H1 (cell line): ENCODE results near the gene TBX4. TPM values are rescaled to one million over a fixed set of nuclear protein-coding genes. Genes with fewer than 3 reads are reported as not detected.
A peak's percentile ranks its signal among the peaks of the same experiment; 100 is the strongest.

Experiments
- ATF2 ChIP-seq: IDR thresholded peaks from 2 replicates; pipeline ENCODE4 v1.6.1; 2012; ENCODE audit warnings: low read length, inconsistent platforms
- CEBPB ChIP-seq: IDR thresholded peaks from 2 replicates; pipeline ENCODE4 v1.6.1; 2012; ENCODE audit warnings: low read depth, low read length
- E2F6 ChIP-seq: IDR thresholded peaks from 2 replicates; pipeline ENCODE4 v1.6.1; 2012; ENCODE audit warnings: inconsistent platforms
- EGR1 ChIP-seq: IDR thresholded peaks from 2 replicates; pipeline ENCODE4 v1.6.1; 2011; ENCODE audit warnings: low read depth, low read length, borderline replicate concordance
- EP300 ChIP-seq, 2 experiments: IDR thresholded peaks; 1 replicate in 1 of 2; 2 replicates in 1 of 2; pipeline ENCODE4 v1.6.1; 2011 to 2012; ENCODE audit warnings: low read depth in 2 of 2, low read length in 2 of 2, mild to moderate bottlenecking in 2 of 2, borderline replicate concordance in 1 of 2, inconsistent platforms in 1 of 2, moderate library complexity in 1 of 2
- EZH2 ChIP-seq: fragments of 200-600 bp; sonication (generic); IDR thresholded peaks from 2 replicates; pipeline ENCODE4 v1.7.1; 2012; ENCODE audit warnings: low read depth, mild to moderate bottlenecking, moderate library complexity, low read length, inconsistent platforms; ENCODE audit not compliant: severe bottlenecking
- KDM1A ChIP-seq: fragments of 200-600, 300-600 bp; sonication (generic); IDR thresholded peaks from 2 replicates; pipeline ENCODE4 v1.7.1; 2016; ENCODE audit warnings: mild to moderate bottlenecking, low read length, borderline replicate concordance
- MAX ChIP-seq: IDR thresholded peaks from 2 replicates; pipeline ENCODE4 v1.6.1; 2012; ENCODE audit warnings: inconsistent platforms
- PHF8 ChIP-seq: fragments of 200-600 bp; sonication (generic); conservative IDR thresholded peaks from 2 replicates; pipeline ENCODE4 v1.7.1; 2012; ENCODE audit warnings: low read depth, mild to moderate bottlenecking, inconsistent platforms, low read length, moderate library complexity
- RNF2 ChIP-seq: fragments of 200-900, 300-1000 bp; sonication (generic); IDR thresholded peaks from 2 replicates; pipeline ENCODE4 v1.7.1; 2016; ENCODE audit warnings: borderline replicate concordance, low read depth, mild to moderate bottlenecking, antibody characterized with exemption, low read length; ENCODE audit not compliant: poor library complexity, severe bottlenecking; ENCODE audit errors: missing control alignments
- SIN3A ChIP-seq, 2 experiments: IDR thresholded peaks in 1 of 2; conservative IDR thresholded peaks in 1 of 2; 2 replicates each; pipeline ENCODE4 v1.6.1; 2011 to 2012; ENCODE audit warnings: low read length in 2 of 2, improper control_type of control experiment in 1 of 2, low read depth in 1 of 2, mild to moderate bottlenecking in 1 of 2
- SUZ12 ChIP-seq: fragments of 200-600 bp; sonication (generic); IDR thresholded peaks from 2 replicates; pipeline ENCODE4 v1.6.1; 2012; ENCODE audit warnings: mild to moderate bottlenecking, inconsistent platforms, low read length, moderate library complexity, mixed read lengths
- TCF12 ChIP-seq: IDR thresholded peaks from 2 replicates; pipeline ENCODE4 v1.6.1; 2011; ENCODE audit warnings: low read depth, mild to moderate bottlenecking, low read length
- TEAD4 ChIP-seq: IDR thresholded peaks from 2 replicates; pipeline ENCODE4 v1.6.1; 2012; ENCODE audit warnings: low read depth, low read length, inconsistent platforms, mixed read lengths
- YY1 ChIP-seq: IDR thresholded peaks from 2 replicates; pipeline ENCODE4 v1.6.1; 2011; ENCODE audit warnings: low read depth, mild to moderate bottlenecking, low read length
- polyA plus RNA-seq, 7 experiments: library from polyadenylated mRNA; depleted of rRNA in 3 of 7; stranded (reverse) in 5 of 7; unstranded in 2 of 7; fragments of >200 nt in 5 of 7; fragments of 200-250 nt in 2 of 7; gene quantifications; 1 replicate in 5 of 7; 2 replicates in 1 of 7; 4 replicates in 1 of 7; pipeline versions ENCODE4 v1.2.1 to v1.2.3, GENCODE V29; 2011 to 2013; ENCODE audit warnings: missing spikeins in 2 of 7, mixed read lengths in 2 of 7
- total RNA-seq: library from RNA; stranded (reverse); fragmentation: NEBNext Ultra II Directional; extraction: Animal tissue kit (Norgen Biotek cat#: 25700); gene quantifications from 2 replicates; pipeline ENCODE4 v1.2.1, GENCODE V29; 2021

TBX4 gene
- total and polyA plus RNA-seq, 2 of the 8 experiments (the other 6 are each of a cell fraction or from before 2014, with no cell fraction given), result 0.02 TPM; not detected in 1

GRCh38 chr17:61457226-61457983, 5.2 kb downstream of the TBX4 start (continued):
- TF ChIP-seq MAX (no peak), KDM1A (no peak), RNF2 (peak; percentile 94), PHF8 (no peak), SUZ12 (peak; percentile 75; the same call in 1 of the 2 replicates), E2F6 (no peak), CEBPB (no peak), SIN3A (conservative IDR thresholded peaks at IDR 0.05 in 1 of 2, IDR thresholded peaks at IDR 0.05 in 1 of 2; ENCODE audit: low read depth in 1 of 2, low read length in 2 of 2) (no peak), ATF2 (no peak), EP300 (IDR thresholded peaks at IDR 0.05; ENCODE audit: borderline replicate concordance in 1 of 2, low read depth in 2 of 2, low read length in 2 of 2) (no peak), YY1 (no peak), EGR1 (no peak), TCF12 (no peak), TEAD4 (no peak), EZH2 (peak; percentile 78)
